OCI-LY7 (cell line): ENCODE results near the gene SAC3D1. TPM values are rescaled to one million over a fixed set of nuclear protein-coding genes. Genes with fewer than 3 reads are reported as not detected.

Experiments used
- BruUV-seq: library from RNA; stranded (reverse); fragments of 400-500 nt; replicated peaks from 2 replicates; lab custom pipeline; 2021; lab: Mats Ljungman, UMichigan
- CTCF ChIA-PET: fragments of 300-600 bp; sonication (Branson Sonifier 250); formaldehyde crosslinking; loops from one replicate; lab custom pipeline; 2022; ENCODE audit warnings: antibody characterized with exemption; ENCODE audit not compliant: unreplicated experiment; lab: Charles Lee
- POLR2A ChIA-PET: fragments of 300-600 bp; sonication (Branson Sonifier 250); formaldehyde crosslinking; loops from one replicate; lab custom pipeline; 2022; ENCODE audit warnings: antibody characterized with exemption; lab: Charles Lee
- DNase-seq: peaks from one replicate; pipeline ENCODE4 v3.0.0-alpha.2; 2015; ENCODE audit warnings: low spot score
- H2AFZ ChIP-seq: fragments of 200-600 bp; sonication (generic), shearing (Covaris generic); 2 replicates; pipeline ENCODE4 v1.6.1; 2014; ENCODE audit warnings: mild to moderate bottlenecking, antibody characterized with exemption, low read length, moderate library complexity
- H3K27ac ChIP-seq: fragments of 200-600 bp; sonication (generic); 2 replicates; pipeline ENCODE4 v1.5.1; 2014; ENCODE audit warnings: mixed run types, low read depth, mild to moderate bottlenecking, moderate library complexity, low read length, inconsistent platforms; ENCODE audit not compliant: poor library complexity, severe bottlenecking
- H3K36me3 ChIP-seq: fragments of 200-600 bp; sonication (generic); 2 replicates; pipeline ENCODE4 v1.6.1; 2014; ENCODE audit warnings: mild to moderate bottlenecking, antibody characterized with exemption, low read length, moderate library complexity, mixed read lengths; ENCODE audit not compliant: insufficient read depth
- H3K4me1 ChIP-seq: fragments of 200-600 bp; sonication (generic); 2 replicates; pipeline ENCODE4 v1.5.1; 2014; ENCODE audit warnings: mild to moderate bottlenecking, low read length; ENCODE audit not compliant: insufficient read depth, poor library complexity, severe bottlenecking
- H3K4me2 ChIP-seq: fragments of 200-600 bp; sonication (generic); 2 replicates; pipeline ENCODE4 v1.6.1; 2014; ENCODE audit warnings: mild to moderate bottlenecking, low read length
- H3K4me3 ChIP-seq: fragments of 200-600 bp; sonication (generic); 2 replicates; pipeline ENCODE4 v1.5.1; 2014; ENCODE audit warnings: mild to moderate bottlenecking, low read depth, low read length; ENCODE audit not compliant: poor library complexity, severe bottlenecking
- H3K79me2 ChIP-seq: fragments of 200-600 bp; sonication (generic); 2 replicates; pipeline ENCODE4 v1.6.1; 2016; ENCODE audit warnings: low read depth, mild to moderate bottlenecking, low read length, moderate library complexity, mixed read lengths; ENCODE audit not compliant: insufficient read depth
- H3K9me2 ChIP-seq: fragments of 200-600 bp; sonication (generic); 2 replicates; pipeline ENCODE4 v1.6.1; 2016; ENCODE audit warnings: mild to moderate bottlenecking, low read length, mixed read lengths; ENCODE audit not compliant: insufficient read depth
- H3K9me3 ChIP-seq: fragments of 200-600 bp; sonication (generic); 2 replicates; pipeline ENCODE4 v1.6.1; 2014; ENCODE audit warnings: mild to moderate bottlenecking, mixed run types, low read length, mixed read lengths
- H4K20me1 ChIP-seq: fragments of 200-600 bp; sonication (generic); 2 replicates; pipeline ENCODE4 v1.6.1; 2014; ENCODE audit warnings: mild to moderate bottlenecking, antibody characterized with exemption, low read length, moderate library complexity, mixed read lengths; ENCODE audit not compliant: insufficient read depth
- CTCF ChIP-seq: fragments of 200-600 bp; sonication (generic); conservative IDR thresholded peaks from 2 replicates; pipeline ENCODE4 v1.5.1; 2014; ENCODE audit warnings: mild to moderate bottlenecking, antibody characterized with exemption, low read length, moderate library complexity, mixed read lengths
- EZH2phosphoT487 ChIP-seq: fragments of 200-600 bp; sonication (generic); IDR thresholded peaks from 2 replicates; pipeline ENCODE4 v1.6.1; 2018; ENCODE audit warnings: low read depth, borderline replicate concordance, mild to moderate bottlenecking, mixed run types, antibody characterized with exemption, low read length, moderate library complexity, mixed read lengths
- intact Hi-C: fragments of 100-400 bp; cut with micrococcal nuclease; formaldehyde crosslinking; loops from one replicate; pipeline ENCODE4 v1.10.0; 2022; ENCODE audit not compliant: unreplicated experiment
- total RNA-seq, 2 experiments: library from RNA; depleted of rRNA in 1 of 2; stranded (reverse); fragments of >200 nt in 1 of 2; shearing (Covaris generic) in 1 of 2; gene quantifications; 2 replicates each; pipeline ENCODE4 v1.2.3, GENCODE V29; 2014 to 2022

The SAC3D1 gene
- total RNA-seq, 2 experiments from 2014 or later, result 28.2 to 32.5 TPM

GRCh38 chr11:65084598-65085375, 43.8 kb downstream of the SAC3D1 start:
- Histone ChIP-seq H3K4me2 (peak overlapping the region; percentile 85), H3K4me3 (peak overlapping the region; percentile 91), H3K9me3 (no peaks in the 10 kb centered on the region), H2AFZ (no peak overlapping the region; the same call in 1 of the 2 replicates), H3K36me3 (peaks cover 53% of the 10 kb centered on the region), H4K20me1 (peaks cover 8% of the 10 kb centered on the region; the same call in 1 of the 2 replicates), H3K4me1 (peaks cover 42% of the 10 kb centered on the region), H3K79me2 (peaks cover 51% of the 10 kb centered on the region), H3K9me2 (no peaks in the 10 kb centered on the region), H3K27ac (peak overlapping the region; percentile 74)
- no peak for DNase-seq
- ChIA-PET CTCF (no interaction called here), POLR2A (interaction anchor here (0.9 to 1.0 kb wide), 2 partner anchors 9 to 11 kb away, joined by 3 to 4 read pairs; partner anchors contain the start of gene VPS51)
- TF ChIP-seq CTCF (no peak), EZH2phosphoT487 (no peak)
- intact Hi-C loops, result loop anchor here (1.0 to 10.0 kb wide), 6 partner anchors 33 to 240 kb away; partner anchors contain the start of genes ARL2, ATG2A, CDC42BPG and SAC3D1
- BruUV-seq, result no TSS peak

- Histone ChIP-seq H2AFZ (no peak overlapping the region), H3K27ac (no peak overlapping the region), H3K79me2 (peaks cover 45% of the 10 kb centered on the region), H3K9me3 (no peaks in the 10 kb centered on the region), H4K20me1 (peaks cover 8% of the 10 kb centered on the region; the same call in 1 of the 2 replicates), H3K4me3 (no peak overlapping the region), H3K9me2 (no peaks in the 10 kb centered on the region), H3K4me2 (peak overlapping the region; percentile 85), H3K4me1 (peaks cover 39% of the 10 kb centered on the region), H3K36me3 (peaks cover 49% of the 10 kb centered on the region)
- ChIA-PET CTCF (no interaction called here), POLR2A (interaction anchor here (0.9 to 1.0 kb wide), 2 partner anchors 10 to 11 kb away, joined by 3 to 4 read pairs; partner anchors contain the start of gene VPS51)
- DNase-seq, result no peak
- intact Hi-C loops, result loop anchor here (2.0 to 10.0 kb wide), 3 partner anchors 45 to 241 kb away; partner anchors contain the start of genes ATG2A, CDC42BPG and SAC3D1
- no TSS peak for BruUV-seq
- TF ChIP-seq CTCF, result no peak
- TF ChIP-seq EZH2phosphoT487, result no peak
Measured at GRCh38 chr11:65085446-65085845, 44.4 kb downstream of the SAC3D1 start.
